ENCODE measurements around the gene SMARCA4. TPM values are rescaled to one million over a fixed set of nuclear protein-coding genes. Genes with fewer than 3 reads are reported as not detected.

The SMARCA4 gene
- total RNA-seq, 1 donor from 2014 or later: 513 TPM

DNA sequence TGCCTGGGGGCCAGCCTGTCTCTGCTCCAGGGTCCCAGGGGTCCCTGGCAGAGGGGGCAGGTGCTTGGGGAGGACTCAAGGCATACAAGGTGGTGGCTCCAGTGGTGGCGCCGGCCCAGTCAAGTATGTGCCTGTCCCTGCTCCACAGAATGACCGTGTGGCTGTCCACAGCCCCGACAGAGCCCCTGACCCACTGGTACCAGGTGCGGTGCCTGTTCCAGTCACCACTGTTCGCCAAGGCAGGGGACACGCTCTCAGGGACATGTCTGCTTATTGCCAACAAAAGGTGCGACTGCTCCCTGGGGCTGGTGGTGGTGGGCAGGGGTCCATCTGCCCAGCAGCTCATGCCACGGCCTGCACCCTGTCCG, 40.6 kb upstream of the SMARCA4 start:
- TF ChIP-seq, protein P1, sequence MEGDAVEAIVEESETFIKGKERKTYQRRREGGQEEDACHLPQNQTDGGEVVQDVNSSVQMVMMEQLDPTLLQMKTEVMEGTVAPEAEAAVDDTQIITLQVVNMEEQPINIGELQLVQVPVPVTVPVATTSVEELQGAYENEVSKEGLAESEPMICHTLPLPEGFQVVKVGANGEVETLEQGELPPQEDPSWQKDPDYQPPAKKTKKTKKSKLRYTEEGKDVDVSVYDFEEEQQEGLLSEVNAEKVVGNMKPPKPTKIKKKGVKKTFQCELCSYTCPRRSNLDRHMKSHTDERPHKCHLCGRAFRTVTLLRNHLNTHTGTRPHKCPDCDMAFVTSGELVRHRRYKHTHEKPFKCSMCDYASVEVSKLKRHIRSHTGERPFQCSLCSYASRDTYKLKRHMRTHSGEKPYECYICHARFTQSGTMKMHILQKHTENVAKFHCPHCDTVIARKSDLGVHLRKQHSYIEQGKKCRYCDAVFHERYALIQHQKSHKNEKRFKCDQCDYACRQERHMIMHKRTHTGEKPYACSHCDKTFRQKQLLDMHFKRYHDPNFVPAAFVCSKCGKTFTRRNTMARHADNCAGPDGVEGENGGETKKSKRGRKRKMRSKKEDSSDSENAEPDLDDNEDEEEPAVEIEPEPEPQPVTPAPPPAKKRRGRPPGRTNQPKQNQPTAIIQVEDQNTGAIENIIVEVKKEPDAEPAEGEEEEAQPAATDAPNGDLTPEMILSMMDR (IDR thresholded peaks at IDR 0.05; ENCODE audit: partially characterized antibody, unreplicated experiment): no peak
- no peak overlapping the region for H3K27ac Mint-ChIP-seq (ENCODE audit: unreplicated experiment)

DNA sequence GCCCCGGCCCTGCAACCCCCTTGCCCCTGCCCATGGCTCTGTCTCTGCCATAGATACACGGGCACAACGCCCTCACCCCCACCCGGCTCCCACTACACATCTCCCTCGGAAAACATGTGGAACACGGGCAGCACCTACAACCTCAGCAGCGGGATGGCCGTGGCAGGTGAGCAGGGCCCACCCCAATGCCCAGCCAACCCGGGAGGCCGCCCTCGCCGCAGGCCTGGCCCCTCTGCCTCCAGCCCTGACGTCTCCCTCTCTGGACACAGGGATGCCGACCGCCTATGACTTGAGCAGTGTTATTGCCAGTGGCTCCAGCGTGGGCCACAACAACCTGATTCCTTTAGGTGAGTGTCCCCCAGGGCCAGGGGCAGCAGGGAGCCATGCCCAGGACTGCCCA, 40.0 kb upstream of the SMARCA4 start:
- Mint-ChIP-seq H3K4me1 (ENCODE audit: low read depth, unreplicated experiment) (peaks cover 4% of the 10 kb centered on the region), H3K27ac (ENCODE audit: unreplicated experiment) (no peak overlapping the region), H3K4me3 (ENCODE audit: unreplicated experiment) (no peak overlapping the region), H3K27me3 (ENCODE audit: unreplicated experiment) (peaks cover 22% of the 10 kb centered on the region), H3K9me3 (ENCODE audit: unreplicated experiment) (peaks cover 18% of the 10 kb centered on the region), H3K36me3 (ENCODE audit: unreplicated experiment) (no peaks in the 10 kb centered on the region)
- no peak for DNase-seq
- TF ChIP-seq, protein P1 (IDR thresholded peaks at IDR 0.05; ENCODE audit: partially characterized antibody, unreplicated experiment): no peak

More for the DNA sequence above, 40.6 kb upstream of the SMARCA4 start:
- H3K9me3 Mint-ChIP-seq (ENCODE audit: unreplicated experiment): peaks cover 19% of the 10 kb centered on the region
- no peaks in the 10 kb centered on the region for H3K36me3 Mint-ChIP-seq (ENCODE audit: unreplicated experiment)
- H3K27me3 Mint-ChIP-seq (ENCODE audit: unreplicated experiment): peaks cover 18% of the 10 kb centered on the region
- H3K4me3 Mint-ChIP-seq (ENCODE audit: unreplicated experiment): no peak overlapping the region
- peaks cover 6% of the 10 kb centered on the region for H3K4me1 Mint-ChIP-seq (ENCODE audit: low read depth, unreplicated experiment)
- no peak for DNase-seq

DNA sequence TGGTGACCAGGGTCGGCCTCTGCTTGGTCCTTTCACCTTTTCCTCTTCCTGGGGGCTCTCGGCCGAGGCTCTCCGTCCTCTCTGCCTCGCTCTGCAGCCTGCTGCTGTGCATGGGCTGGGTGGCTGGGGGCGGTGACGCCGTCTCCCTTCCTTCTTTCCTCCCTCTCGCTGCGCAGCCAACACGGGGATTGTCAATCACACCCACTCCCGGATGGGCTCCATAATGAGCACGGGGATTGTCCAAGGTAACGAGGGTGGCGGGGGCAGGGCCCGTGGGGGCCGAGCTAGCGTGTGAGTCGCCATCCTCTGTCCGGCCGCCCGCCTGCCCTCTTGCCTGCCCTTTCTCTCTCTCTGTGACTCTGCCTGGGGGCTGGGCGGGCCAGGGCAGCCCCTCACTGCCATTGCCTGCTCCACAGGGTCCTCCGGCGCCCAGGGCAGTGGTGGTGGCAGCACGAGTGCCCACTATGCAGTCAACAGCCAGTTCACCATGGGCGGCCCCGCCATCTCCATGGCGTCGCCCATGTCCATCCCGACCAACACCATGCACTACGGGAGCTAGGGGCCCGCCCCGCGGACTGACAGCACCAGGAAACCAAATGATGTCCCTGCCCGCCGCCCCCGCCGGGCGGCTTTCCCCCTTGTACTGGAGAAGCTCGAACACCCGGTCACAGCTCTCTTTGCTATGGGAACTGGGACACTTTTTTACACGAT, 39.5 kb upstream of the SMARCA4 start:
- TF ChIP-seq, protein P1 (IDR thresholded peaks at IDR 0.05; ENCODE audit: partially characterized antibody, unreplicated experiment): no peak
- Mint-ChIP-seq H3K27me3 (ENCODE audit: unreplicated experiment) (peaks cover 20% of the 10 kb centered on the region), H3K36me3 (ENCODE audit: unreplicated experiment) (no peaks in the 10 kb centered on the region), H3K27ac (ENCODE audit: unreplicated experiment) (peak overlapping the region; percentile 80), H3K4me3 (ENCODE audit: unreplicated experiment) (no peak overlapping the region), H3K4me1 (ENCODE audit: low read depth, unreplicated experiment) (peaks cover 2% of the 10 kb centered on the region), H3K9me3 (ENCODE audit: unreplicated experiment) (peaks cover 18% of the 10 kb centered on the region)
- peak; percentile 20 for DNase-seq

DNA sequence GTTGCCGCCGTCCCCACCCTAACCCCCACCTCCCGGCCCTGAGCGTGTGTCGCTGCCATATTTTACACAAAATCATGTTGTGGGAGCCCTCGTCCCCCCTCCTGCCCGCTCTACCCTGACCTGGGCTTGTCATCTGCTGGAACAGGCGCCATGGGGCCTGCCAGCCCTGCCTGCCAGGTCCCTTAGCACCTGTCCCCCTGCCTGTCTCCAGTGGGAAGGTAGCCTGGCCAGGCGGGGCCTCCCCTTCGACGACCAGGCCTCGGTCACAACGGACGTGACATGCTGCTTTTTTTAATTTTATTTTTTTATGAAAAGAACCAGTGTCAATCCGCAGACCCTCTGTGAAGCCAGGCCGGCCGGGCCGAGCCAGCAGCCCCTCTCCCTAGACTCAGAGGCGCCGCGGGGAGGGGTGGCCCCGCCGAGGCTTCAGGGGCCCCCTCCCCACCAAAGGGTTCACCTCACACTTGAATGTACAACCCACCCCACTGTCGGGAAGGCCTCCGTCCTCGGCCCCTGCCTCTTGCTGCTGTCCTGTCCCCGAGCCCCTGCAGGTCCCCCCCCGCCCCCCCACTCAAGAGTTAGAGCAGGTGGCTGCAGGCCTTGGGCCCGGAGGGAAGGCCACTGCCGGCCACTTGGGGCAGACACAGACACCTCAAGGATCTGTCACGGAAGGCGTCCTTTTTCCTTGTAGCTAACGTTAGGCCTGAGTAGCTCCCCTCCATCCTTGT, 38.8 kb upstream of the SMARCA4 start:
- H3K4me3 Mint-ChIP-seq (ENCODE audit: unreplicated experiment): no peak overlapping the region
- TF ChIP-seq, protein P1 (IDR thresholded peaks at IDR 0.05; ENCODE audit: partially characterized antibody, unreplicated experiment): no peak
- H3K27me3 Mint-ChIP-seq (ENCODE audit: unreplicated experiment): peaks cover 20% of the 10 kb centered on the region
- H3K36me3 Mint-ChIP-seq (ENCODE audit: unreplicated experiment): no peaks in the 10 kb centered on the region
- H3K9me3 Mint-ChIP-seq (ENCODE audit: unreplicated experiment): peaks cover 18% of the 10 kb centered on the region
- peak; percentile 18 for DNase-seq
- no peak overlapping the region for H3K27ac Mint-ChIP-seq (ENCODE audit: unreplicated experiment)
- H3K4me1 Mint-ChIP-seq (ENCODE audit: low read depth, unreplicated experiment): peaks cover 2% of the 10 kb centered on the region

DNA sequence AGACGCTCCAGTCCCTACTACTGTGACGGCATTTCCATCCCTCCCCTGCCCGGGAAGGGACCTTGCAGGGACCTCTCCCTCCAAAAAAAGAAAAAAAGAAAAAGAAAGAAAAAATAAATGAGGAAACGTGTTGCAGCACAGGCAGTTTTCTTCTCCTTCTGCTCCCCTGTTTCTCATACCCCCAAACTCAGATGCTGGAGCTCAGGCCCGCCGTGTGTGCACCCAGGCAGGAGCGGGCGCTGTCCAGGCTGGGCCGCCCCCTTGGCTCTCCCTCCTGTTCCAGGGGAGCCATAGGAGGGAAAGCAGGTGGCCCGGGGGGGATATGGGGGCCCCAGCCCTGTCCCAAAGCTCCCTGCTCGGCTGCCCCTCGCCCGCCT, 38.2 kb upstream of the SMARCA4 start:
- TF ChIP-seq, protein P1 (IDR thresholded peaks at IDR 0.05; ENCODE audit: partially characterized antibody, unreplicated experiment): no peak
- no peak overlapping the region for H3K27ac Mint-ChIP-seq (ENCODE audit: unreplicated experiment)
- DNase-seq: no peak
- H3K4me1 Mint-ChIP-seq (ENCODE audit: low read depth, unreplicated experiment): peaks cover 2% of the 10 kb centered on the region
- peaks cover 15% of the 10 kb centered on the region for H3K9me3 Mint-ChIP-seq (ENCODE audit: unreplicated experiment)
- H3K4me3 Mint-ChIP-seq (ENCODE audit: unreplicated experiment): no peak overlapping the region
- H3K36me3 Mint-ChIP-seq (ENCODE audit: unreplicated experiment): no peaks in the 10 kb centered on the region
- peaks cover 20% of the 10 kb centered on the region for H3K27me3 Mint-ChIP-seq (ENCODE audit: unreplicated experiment)

Data from glutamatergic neuron (in vitro differentiated cells).